ENCODE measurements around the gene VPS45.
"Not testable (repeated sequence)": the region's sequence is repeated elsewhere in the genome, so short reads cannot be mapped to it uniquely, and the experiment has no call there.

The VPS45 gene

DNA sequence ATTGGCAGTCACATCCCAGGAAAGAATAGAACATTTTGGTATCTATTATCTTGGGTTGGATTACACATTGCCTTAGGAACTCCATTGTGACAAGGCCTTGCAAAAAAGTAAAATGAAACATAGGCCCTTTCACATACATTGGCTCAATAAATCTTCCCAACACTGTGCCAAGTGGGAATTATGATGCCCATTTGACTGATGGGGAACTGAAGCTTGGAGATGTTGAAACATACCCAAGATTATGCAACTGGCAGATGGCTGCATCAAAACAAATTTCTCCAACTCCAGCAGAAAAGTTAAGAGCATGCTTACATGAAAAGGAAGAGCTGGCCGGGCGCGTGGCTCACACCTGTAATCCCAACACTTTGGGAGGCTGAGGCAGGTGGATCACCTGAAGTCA, 109.0 kb downstream of the VPS45 start:
- no peak for DNase-seq (ENCODE audit: low spot score)
- TF ChIP-seq, protein P1, sequence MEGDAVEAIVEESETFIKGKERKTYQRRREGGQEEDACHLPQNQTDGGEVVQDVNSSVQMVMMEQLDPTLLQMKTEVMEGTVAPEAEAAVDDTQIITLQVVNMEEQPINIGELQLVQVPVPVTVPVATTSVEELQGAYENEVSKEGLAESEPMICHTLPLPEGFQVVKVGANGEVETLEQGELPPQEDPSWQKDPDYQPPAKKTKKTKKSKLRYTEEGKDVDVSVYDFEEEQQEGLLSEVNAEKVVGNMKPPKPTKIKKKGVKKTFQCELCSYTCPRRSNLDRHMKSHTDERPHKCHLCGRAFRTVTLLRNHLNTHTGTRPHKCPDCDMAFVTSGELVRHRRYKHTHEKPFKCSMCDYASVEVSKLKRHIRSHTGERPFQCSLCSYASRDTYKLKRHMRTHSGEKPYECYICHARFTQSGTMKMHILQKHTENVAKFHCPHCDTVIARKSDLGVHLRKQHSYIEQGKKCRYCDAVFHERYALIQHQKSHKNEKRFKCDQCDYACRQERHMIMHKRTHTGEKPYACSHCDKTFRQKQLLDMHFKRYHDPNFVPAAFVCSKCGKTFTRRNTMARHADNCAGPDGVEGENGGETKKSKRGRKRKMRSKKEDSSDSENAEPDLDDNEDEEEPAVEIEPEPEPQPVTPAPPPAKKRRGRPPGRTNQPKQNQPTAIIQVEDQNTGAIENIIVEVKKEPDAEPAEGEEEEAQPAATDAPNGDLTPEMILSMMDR (IDR thresholded peaks at IDR 0.05; ENCODE audit: extremely low read depth, insufficient read depth, missing control alignments), result no peak
- in situ Hi-C loops (cut with MboI; ENCODE audit: low pct_unique_long_range_greater_than_20kb, low sequenced_read_pairs, unreplicated experiment), result loop anchor here (10.0 kb wide), 1 partner anchor 212 kb away; no protein-coding TSS in a partner anchor

DNA sequence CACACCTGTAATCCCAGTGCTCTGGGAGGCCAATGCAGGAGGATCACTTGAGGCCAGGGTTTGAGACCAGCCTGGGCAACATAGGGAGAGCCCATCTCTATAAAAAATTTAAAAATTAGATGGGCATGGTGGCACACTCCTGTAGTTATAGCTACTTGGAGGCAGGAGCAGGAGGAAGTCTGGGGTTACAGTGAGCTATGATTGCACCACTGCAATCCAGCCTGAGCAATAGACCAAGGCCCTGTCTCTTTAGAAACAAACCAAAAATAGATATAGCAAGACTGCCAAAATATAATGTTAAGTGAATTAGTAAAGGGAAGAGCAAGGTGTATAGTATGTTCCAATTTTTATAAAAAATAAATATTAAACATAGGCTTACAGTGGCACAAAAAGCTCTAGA, 111.0 kb downstream of the VPS45 start:
- no peak for DNase-seq (ENCODE audit: low spot score)
- TF ChIP-seq, protein P1 (IDR thresholded peaks at IDR 0.05; ENCODE audit: extremely low read depth, insufficient read depth, missing control alignments), result no peak
- in situ Hi-C loops (cut with MboI; ENCODE audit: low pct_unique_long_range_greater_than_20kb, low sequenced_read_pairs, unreplicated experiment), result loop anchor here (10.0 kb wide), 1 partner anchor 214 kb away; no protein-coding TSS in a partner anchor

DNA sequence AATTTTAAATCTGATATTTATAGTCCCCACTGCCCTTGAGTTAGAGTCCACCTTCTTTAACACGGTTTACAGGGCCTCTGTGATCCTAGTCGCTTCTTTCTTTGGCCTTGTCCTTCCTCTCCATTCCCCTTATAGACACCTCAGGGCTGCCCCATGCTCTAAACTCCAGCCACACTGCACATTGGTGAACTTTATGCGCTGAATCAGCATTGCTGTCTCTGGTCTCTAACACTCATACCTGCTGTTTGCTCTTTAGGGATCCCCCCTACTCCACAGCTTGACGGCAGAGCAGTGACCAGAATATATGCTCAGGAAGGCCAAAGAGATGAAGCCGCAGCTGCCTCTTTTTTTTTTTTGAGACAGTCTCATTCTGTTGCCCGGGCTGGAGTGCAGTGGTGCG, 112.3 kb downstream of the VPS45 start:
- TF ChIP-seq, protein P1 (IDR thresholded peaks at IDR 0.05; ENCODE audit: extremely low read depth, insufficient read depth, missing control alignments), result no peak
- in situ Hi-C loops (cut with MboI; ENCODE audit: low pct_unique_long_range_greater_than_20kb, low sequenced_read_pairs, unreplicated experiment), result loop anchor here (10.0 kb wide), 1 partner anchor 215 kb away; no protein-coding TSS in a partner anchor
- DNase-seq (ENCODE audit: low spot score), result no peak

DNA sequence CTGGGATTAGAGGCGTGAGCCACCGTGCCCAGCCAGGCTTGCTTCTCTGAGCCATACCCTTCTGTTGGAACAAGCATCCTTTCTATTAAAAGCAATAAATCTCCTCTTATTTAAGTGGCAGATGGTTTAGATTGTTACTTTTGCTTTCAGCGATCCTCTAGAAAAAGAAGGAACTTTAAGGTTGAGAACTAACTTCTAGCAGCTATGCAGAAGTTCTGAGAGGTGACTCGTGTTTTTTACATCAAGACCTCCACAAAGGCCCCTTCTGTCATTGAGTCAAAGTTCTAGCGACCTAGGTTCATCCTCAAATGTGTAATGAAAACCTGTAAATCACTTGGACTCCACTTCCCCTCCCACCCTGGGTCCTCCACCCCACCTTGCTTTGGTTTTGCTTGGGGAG, 112.9 kb downstream of the VPS45 start:
- DNase-seq (ENCODE audit: low spot score), result no peak
- in situ Hi-C loops (cut with MboI; ENCODE audit: low pct_unique_long_range_greater_than_20kb, low sequenced_read_pairs, unreplicated experiment), result no loop called here
- TF ChIP-seq, protein P1 (IDR thresholded peaks at IDR 0.05; ENCODE audit: extremely low read depth, insufficient read depth, missing control alignments), result no peak

DNA sequence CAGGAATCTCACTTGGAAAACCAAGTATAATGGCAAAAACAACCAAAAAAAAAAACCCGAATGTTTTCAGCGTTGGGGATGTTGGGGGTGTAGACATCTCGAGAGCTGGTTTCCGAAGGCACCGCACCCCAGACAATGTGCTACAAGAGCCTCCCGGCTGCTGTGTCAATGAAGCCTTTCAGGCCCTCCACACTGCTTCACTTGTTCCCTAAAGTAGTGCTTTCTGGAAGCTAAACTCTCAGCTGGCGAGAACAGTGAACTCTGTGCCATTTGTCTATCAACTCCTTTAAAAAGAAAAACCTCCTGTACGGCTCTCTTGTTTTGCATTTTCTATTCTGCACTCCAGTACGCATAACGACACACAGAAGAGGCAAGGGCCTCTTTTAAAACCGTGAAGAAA, 114.7 kb downstream of the VPS45 start:
- no peak for DNase-seq (ENCODE audit: low spot score)
- in situ Hi-C loops (cut with MboI; ENCODE audit: low pct_unique_long_range_greater_than_20kb, low sequenced_read_pairs, unreplicated experiment), result no loop called here
- TF ChIP-seq, protein P1 (IDR thresholded peaks at IDR 0.05; ENCODE audit: extremely low read depth, insufficient read depth, missing control alignments), result no peak

DNA sequence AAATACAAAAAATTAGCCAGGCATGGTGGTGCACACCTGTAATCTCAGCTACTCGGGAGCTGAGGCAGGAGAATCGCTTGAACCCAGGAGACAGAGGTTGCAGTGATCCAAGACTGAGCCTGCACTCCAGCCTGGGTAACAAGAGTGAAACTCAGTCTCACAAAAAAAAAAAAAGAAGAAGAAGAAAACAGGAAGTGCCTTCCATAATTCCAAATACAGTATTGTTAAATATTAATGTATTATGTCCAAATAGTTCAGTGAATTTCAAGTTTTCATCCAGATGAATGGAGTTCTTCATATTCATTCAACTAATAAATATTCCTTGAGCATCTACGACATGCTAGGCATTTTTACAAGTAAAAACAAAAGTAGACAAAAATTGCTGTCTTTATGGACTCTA, 115.5 kb downstream of the VPS45 start:
- no peak for DNase-seq (ENCODE audit: low spot score)
- in situ Hi-C loops (cut with MboI; ENCODE audit: low pct_unique_long_range_greater_than_20kb, low sequenced_read_pairs, unreplicated experiment), result no loop called here
- TF ChIP-seq, protein P1 (IDR thresholded peaks at IDR 0.05; ENCODE audit: extremely low read depth, insufficient read depth, missing control alignments), result no peak

DNA sequence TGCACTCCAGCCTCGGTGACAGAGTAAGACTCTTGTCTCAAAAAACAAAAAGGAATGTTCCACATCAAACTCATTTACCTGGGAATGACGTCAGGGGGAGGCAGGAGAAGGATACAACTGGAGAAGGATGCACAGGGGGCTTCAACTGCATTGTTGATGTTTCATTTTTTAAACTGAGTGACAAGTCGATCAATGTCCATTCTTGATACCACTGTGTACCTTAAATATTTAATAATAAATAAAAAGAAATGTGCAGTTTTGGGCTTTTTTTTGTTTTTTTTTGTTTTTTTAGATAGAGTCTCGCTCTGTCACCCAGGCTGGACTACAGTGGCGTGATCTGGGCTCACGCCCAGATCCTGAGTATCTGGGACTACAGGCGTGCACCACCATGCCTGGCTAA, 117.9 kb downstream of the VPS45 start:
- DNase-seq (ENCODE audit: low spot score), result no peak
- TF ChIP-seq, protein P1 (IDR thresholded peaks at IDR 0.05; ENCODE audit: extremely low read depth, insufficient read depth, missing control alignments), result no peak
- in situ Hi-C loops (cut with MboI; ENCODE audit: low pct_unique_long_range_greater_than_20kb, low sequenced_read_pairs, unreplicated experiment), result no loop called here

DNA sequence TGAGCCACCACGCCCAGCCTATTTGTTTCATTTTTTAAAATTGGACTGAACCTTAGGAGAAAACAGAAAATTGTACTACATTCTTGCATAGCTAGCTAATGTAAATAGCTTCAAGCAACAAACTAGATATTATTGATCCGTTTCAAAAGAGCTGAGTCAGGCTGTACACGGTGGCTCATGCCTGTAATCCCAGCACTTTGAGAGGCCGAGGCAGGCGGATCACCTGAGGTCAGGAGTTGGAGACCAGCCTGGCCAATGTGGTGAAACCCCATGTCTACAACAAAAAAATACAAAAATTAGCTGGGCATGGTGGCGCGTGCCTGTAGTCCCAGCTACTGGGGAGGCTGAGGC, 118.8 kb downstream of the VPS45 start:
- in situ Hi-C loops (cut with MboI; ENCODE audit: low pct_unique_long_range_greater_than_20kb, low sequenced_read_pairs, unreplicated experiment); DNase-seq (ENCODE audit: low spot score): not testable (repeated sequence)
